IMR-90 (cell line): Measurements from ENCODE around the gene CD86. TPM values are rescaled to one million over a fixed set of nuclear protein-coding genes. Genes with fewer than 3 reads are reported as not detected.

Source experiments
- ATAC-seq: fragments of 200-7000 bp; cut with Tn5 transposase; 2 replicates; pipeline ENCODE4 v1.9.1; 2020; ENCODE audit warnings: low read depth, mild to moderate bottlenecking, moderate library complexity
- BruUV-seq: library from RNA; stranded (reverse); fragments of 400-500 nt; replicated peaks from 2 replicates; lab custom pipeline; 2021; lab: Mats Ljungman, UMichigan
- CTCF ChIA-PET: fragments of 300-600 bp; formaldehyde crosslinking; extraction: SDS; loops from one replicate; lab custom pipeline; 2021; ENCODE audit warnings: antibody characterized with exemption; lab: Yijun Ruan, JAX
- POLR2A ChIA-PET: fragments of 300-600 bp; sonication (Branson Sonifier 250); formaldehyde crosslinking; loops from one replicate; lab custom pipeline; 2022; ENCODE audit warnings: antibody characterized with exemption; ENCODE audit not compliant: unreplicated experiment; lab: Charles Lee
- DNase-seq: peaks from one replicate; pipeline ENCODE4 v3.0.0; 2013
- H2AFZ ChIP-seq: replicated peaks from 2 replicates; pipeline ENCODE3; 2013; ENCODE audit warnings: low read length, mild to moderate bottlenecking; ENCODE audit not compliant: poor library complexity
- H2AK5ac ChIP-seq: 2 replicates; pipeline ENCODE4 v1.6.1; 2013; ENCODE audit warnings: low read depth, low read length, inconsistent platforms
- H2AK9ac ChIP-seq: replicated peaks from 2 replicates; pipeline ENCODE3; 2013; ENCODE audit warnings: mild to moderate bottlenecking, low read depth, low read length, moderate library complexity; ENCODE audit not compliant: poor library complexity
- H2BK120ac ChIP-seq: 2 replicates; pipeline ENCODE4 v1.6.1; 2013; ENCODE audit warnings: low read depth, low read length, inconsistent platforms
- H2BK15ac ChIP-seq: 3 replicates; pipeline ENCODE4 v1.6.1; 2013; ENCODE audit warnings: low read depth, low read length, inconsistent platforms
- H2BK20ac ChIP-seq: 2 replicates; pipeline ENCODE4 v1.6.1; 2013; ENCODE audit warnings: low read depth, mild to moderate bottlenecking, inconsistent platforms, low read length, moderate library complexity
- H2BK5ac ChIP-seq: 2 replicates; pipeline ENCODE4 v1.6.1; 2013; ENCODE audit warnings: mild to moderate bottlenecking, low read depth, low read length, inconsistent platforms; ENCODE audit not compliant: poor library complexity, severe bottlenecking
- H3K14ac ChIP-seq: replicated peaks from 2 replicates; pipeline ENCODE4 v1.6.1; 2013; ENCODE audit warnings: low read depth, low read length, inconsistent platforms
- H3K18ac ChIP-seq: 2 replicates; pipeline ENCODE4 v1.6.1; 2013; ENCODE audit warnings: low read depth, low read length, control low read depth
- H3K23ac ChIP-seq: 2 replicates; pipeline ENCODE4 v1.6.1; 2013; ENCODE audit warnings: low read depth, low read length, inconsistent platforms
- H3K27ac ChIP-seq: 2 replicates; pipeline ENCODE4 v1.5.1; 2013; ENCODE audit warnings: mild to moderate bottlenecking, control low read depth, low read length; ENCODE audit not compliant: insufficient read depth
- H3K27me3 ChIP-seq: 2 replicates; pipeline ENCODE4 v1.6.1; 2013; ENCODE audit warnings: low read length; ENCODE audit not compliant: control insufficient read depth, insufficient read depth
- H3K36me3 ChIP-seq: 2 replicates; pipeline ENCODE4 v1.6.1; 2013; ENCODE audit warnings: low read length, mixed read lengths; ENCODE audit not compliant: control insufficient read depth, insufficient read depth
- H3K4ac ChIP-seq: 2 replicates; pipeline ENCODE4 v1.6.1; 2013; ENCODE audit warnings: low read depth, low read length, inconsistent platforms
- H3K4me1 ChIP-seq: 2 replicates; pipeline ENCODE4 v1.6.1; 2013; ENCODE audit warnings: low read length, mixed read lengths; ENCODE audit not compliant: control insufficient read depth, insufficient read depth
- H3K4me2 ChIP-seq: 2 replicates; pipeline ENCODE4 v1.6.1; 2013; ENCODE audit warnings: low read depth, mild to moderate bottlenecking, control low read depth, low read length, moderate library complexity
- H3K4me3 ChIP-seq: 2 replicates; pipeline ENCODE4 v1.5.1; 2013; ENCODE audit warnings: low read depth, mild to moderate bottlenecking, control low read depth, low read length, moderate library complexity; ENCODE audit not compliant: insufficient read depth
- H3K56ac ChIP-seq: 2 replicates; pipeline ENCODE4 v1.6.1; 2013; ENCODE audit warnings: low read length, inconsistent platforms; ENCODE audit not compliant: insufficient read depth; ENCODE audit errors: extremely low read depth
- H3K79me1 ChIP-seq, 2 experiments: 2 replicates each; pipeline ENCODE4 v1.6.1; 2013; ENCODE audit warnings: low read length in 2 of 2, inconsistent platforms in 1 of 2, low read depth in 1 of 2
- H3K9ac ChIP-seq: 2 replicates; pipeline ENCODE4 v1.6.1; 2013; ENCODE audit warnings: low read depth, low read length, control low read depth
- H3K9me1 ChIP-seq: 2 replicates; pipeline ENCODE4 v1.6.1; 2013; ENCODE audit warnings: low read length, inconsistent platforms; ENCODE audit not compliant: insufficient read depth
- H3K9me3 ChIP-seq: 2 replicates; pipeline ENCODE4 v1.6.1; 2013; ENCODE audit warnings: low read length; ENCODE audit not compliant: control insufficient read depth, insufficient read depth
- H4K20me1 ChIP-seq: 2 replicates; pipeline ENCODE4 v1.6.1; 2013; ENCODE audit warnings: low read length, inconsistent platforms; ENCODE audit not compliant: insufficient read depth
- H4K5ac ChIP-seq: 2 replicates; pipeline ENCODE4 v1.6.1; 2013; ENCODE audit warnings: mild to moderate bottlenecking, low read depth, low read length, control low read depth
- H4K8ac ChIP-seq, 2 experiments: 2 replicates each; pipeline ENCODE4 v1.6.1; 2013; ENCODE audit warnings: low read depth in 2 of 2, low read length in 2 of 2, control low read depth in 1 of 2, inconsistent platforms in 1 of 2
- H4K91ac ChIP-seq: 2 replicates; pipeline ENCODE4 v1.6.1; 2013; ENCODE audit warnings: low read depth, low read length, inconsistent platforms; ENCODE audit not compliant: insufficient read depth
- BHLHE40 ChIP-seq: fragments of 150-350 bp; IDR thresholded peaks from 2 replicates; pipeline ENCODE4 v1.6.1; 2016; ENCODE audit warnings: mild to moderate bottlenecking, low read depth, low read length
- CEBPB ChIP-seq: IDR thresholded peaks from 2 replicates; pipeline ENCODE4 v1.6.1; 2012; ENCODE audit warnings: low read depth, low read length, improper control_type of control experiment
- CHD1 ChIP-seq: IDR thresholded peaks from 2 replicates; pipeline ENCODE4 v1.6.1; 2012; ENCODE audit warnings: low read depth, low read length, improper control_type of control experiment
- CTCF ChIP-seq: conservative IDR thresholded peaks from 2 replicates; pipeline ENCODE4 v1.5.1; 2012; ENCODE audit warnings: mild to moderate bottlenecking, low read depth, low read length, improper control_type of control experiment
- ELK1 ChIP-seq: fragments of 150-350 bp; IDR thresholded peaks from 2 replicates; pipeline ENCODE4 v1.6.1; 2016; ENCODE audit warnings: low read depth, mild to moderate bottlenecking, low read length, moderate library complexity, borderline replicate concordance
- FOS ChIP-seq: fragments of 150-350 bp; IDR thresholded peaks from 2 replicates; pipeline ENCODE4 v1.6.1; 2016; ENCODE audit warnings: low read depth, low read length
- MAFK ChIP-seq: IDR thresholded peaks from 2 replicates; pipeline ENCODE4 v1.6.1; 2012; ENCODE audit warnings: low read depth, low read length, improper control_type of control experiment
- MAZ ChIP-seq: IDR thresholded peaks from 2 replicates; pipeline ENCODE4 v1.6.1; 2012; ENCODE audit warnings: low read depth, mild to moderate bottlenecking, low read length, improper control_type of control experiment, moderate library complexity, borderline replicate concordance
- MXI1 ChIP-seq: IDR thresholded peaks from 2 replicates; pipeline ENCODE4 v1.6.1; 2012; ENCODE audit warnings: low read depth, mild to moderate bottlenecking, low read length, moderate library complexity, borderline replicate concordance
- NFE2L2 ChIP-seq: fragments of 150-350 bp; IDR thresholded peaks from 2 replicates; pipeline ENCODE4 v1.6.1; 2016; ENCODE audit warnings: low read depth, mild to moderate bottlenecking, low read length
- RCOR1 ChIP-seq: IDR thresholded peaks from 2 replicates; pipeline ENCODE4 v1.6.1; 2012; ENCODE audit warnings: mild to moderate bottlenecking, low read length, improper control_type of control experiment; ENCODE audit not compliant: insufficient replicate concordance
- RFX5 ChIP-seq: IDR thresholded peaks from 2 replicates; pipeline ENCODE4 v1.8.0; 2012; ENCODE audit warnings: low read depth, mild to moderate bottlenecking, low read length, moderate library complexity
- SMC3 ChIP-seq: fragments of 150-350 bp; IDR thresholded peaks from 2 replicates; pipeline ENCODE4 v1.6.1; 2016; ENCODE audit warnings: low read depth, mild to moderate bottlenecking, antibody characterized with exemption, low read length, moderate library complexity
- USF2 ChIP-seq: fragments of 150-350 bp; IDR thresholded peaks from 2 replicates; pipeline ENCODE4 v1.6.1; 2017; ENCODE audit warnings: mild to moderate bottlenecking, antibody characterized with exemption, low read length, low read depth
- WGBS, 2 experiments: methylation state at CpG; one replicate each; pipeline versions ENCODE4 v1.1.5 to v1.1.7; 2013; ENCODE audit warnings: missing lambda C conversion rate in 2 of 2; ENCODE audit not compliant: insufficient read length in 1 of 2; ENCODE audit errors: extremely low coverage in 2 of 2; 5-methylcytosine and 5-hydroxymethylcytosine counted together
- dilution Hi-C: fragments of 300-500 bp; cut with HindIII; formaldehyde crosslinking; loops from one replicate; pipeline ENCODE4 v1.14.3; 2018; ENCODE audit warnings: low sequenced_read_pairs; ENCODE audit not compliant: unreplicated experiment
- in situ Hi-C: fragments of 300-500 bp; cut with MboI; formaldehyde crosslinking; loops from 3 replicates; pipeline ENCODE4 v1.14.3; 2019; ENCODE audit warnings: low sequenced_read_pairs, inconsistent platforms, mixed read lengths
- intact Hi-C: fragments of 100-400 bp; cut with micrococcal nuclease; formaldehyde crosslinking; loops from 2 replicates; pipeline ENCODE4 v1.10.0; 2022
- polyA plus RNA-seq, 3 experiments: library from polyadenylated mRNA; depleted of rRNA; stranded (reverse); fragments of >200 nt; gene quantifications; 2 replicates each; pipeline ENCODE4 v1.2.3, GENCODE V29; 2012; ENCODE audit warnings: low replicate concordance in 1 of 3
- total RNA-seq: library from RNA; depleted of rRNA; stranded (reverse); fragments of >200 nt; gene quantifications from 2 replicates; pipeline ENCODE4 v1.2.3, GENCODE V29; 2012

The CD86 gene
- total and polyA plus RNA-seq, 2 of the 4 experiments (the other 2 are of a cell fraction) = not detected

GRCh38 chr3:122076491-122077292 lies 21.5 kb downstream of the CD86 start:
- Histone ChIP-seq H3K4me2 (no peak overlapping the region), H2BK120ac (no peak overlapping the region), H3K4me1 (no peaks in the 10 kb centered on the region), H2AK5ac (no peak overlapping the region), H3K36me3 (no peaks in the 10 kb centered on the region), H3K23ac (no peak overlapping the region), H2BK5ac (no peak overlapping the region), H3K4me3 (no peak overlapping the region), H3K9ac (no peak overlapping the region), H3K79me1 (no peaks in the 10 kb centered on the region), H3K9me1 (no peaks in the 10 kb centered on the region), H2BK15ac (no peak overlapping the region), H2AK9ac (no peak overlapping the region), H2AFZ (no peak overlapping the region), H3K9me3 (no peaks in the 10 kb centered on the region), H4K5ac (no peak overlapping the region), H4K20me1 (no peaks in the 10 kb centered on the region), H4K91ac (no peak overlapping the region), H3K27ac (no peak overlapping the region), H3K18ac (no peak overlapping the region), H3K4ac (no peak overlapping the region), H3K14ac (no peak overlapping the region), H3K56ac (no peak overlapping the region), H3K27me3 (peaks cover 7% of the 10 kb centered on the region), H4K8ac (no peak overlapping the region), H2BK20ac (no peak overlapping the region)
- DNase-seq = no peak
- POLR2A ChIA-PET = no interaction called here
- no TSS peak for BruUV-seq
- CTCF ChIA-PET = no interaction called here
- dilution Hi-C loops = no loop called here
- WGBS, 2 experiments = no CpG with 5 or more reads among the region's 4 CpGs
- TF ChIP-seq BHLHE40 = no peak
- no peak for TF ChIP-seq ELK1
- TF ChIP-seq NFE2L2 = no peak
- no peak for TF ChIP-seq MAZ
- no peak for TF ChIP-seq RFX5
- TF ChIP-seq RCOR1 = no peak
- no peak for TF ChIP-seq CHD1
- no peak for TF ChIP-seq SMC3
- TF ChIP-seq CTCF = no peak
- TF ChIP-seq USF2 = no peak
- TF ChIP-seq FOS = no peak
- TF ChIP-seq MXI1 = no peak
- TF ChIP-seq MAFK = no peak
- TF ChIP-seq CEBPB = no peak
- in situ Hi-C loops = no loop called here
- intact Hi-C loops = no loop called here
- no peak for ATAC-seq
